SU-DHL-6 (cell line): ENCODE data around the gene SMPDL3B.

ENCODE experiments used
- H2AFZ ChIP-seq: fragments of 200-600 bp; sonication (generic); 2 replicates; pipeline ENCODE4 v1.6.1; 2014; ENCODE audit warnings: low read depth, mild to moderate bottlenecking, moderate library complexity, mixed read lengths, antibody characterized with exemption, low read length; ENCODE audit not compliant: severe bottlenecking
- H3F3A ChIP-seq: fragments of 200-600 bp; shearing (Covaris generic); 2 replicates; pipeline ENCODE4 v1.6.0; 2016; ENCODE audit warnings: antibody characterized with exemption, mild to moderate bottlenecking; ENCODE audit not compliant: insufficient read depth
- H3K27ac ChIP-seq: fragments of 200-600 bp; sonication (generic); 2 replicates; pipeline ENCODE4 v1.5.1; 2016; ENCODE audit warnings: low read depth, mild to moderate bottlenecking, low read length, moderate library complexity, mixed read lengths
- H3K27me3 ChIP-seq: fragments of 200-600 bp; sonication (generic), shearing (Covaris generic); 2 replicates; pipeline ENCODE4 v1.6.0; 2014; ENCODE audit warnings: mild to moderate bottlenecking, low read length
- H3K36me3 ChIP-seq: fragments of 200-600 bp; sonication (generic); 2 replicates; pipeline ENCODE4 v1.6.1; 2014; ENCODE audit warnings: mild to moderate bottlenecking, low read length, mixed read lengths
- H3K4me2 ChIP-seq: fragments of 300-600, 200-600 bp; shearing (Covaris generic), sonication (generic); 2 replicates; pipeline ENCODE4 v1.6.0; 2014; ENCODE audit warnings: low read length, low read depth, mild to moderate bottlenecking; ENCODE audit not compliant: poor library complexity, severe bottlenecking
- H3K4me3 ChIP-seq: fragments of 200-600 bp; sonication (generic); 2 replicates; pipeline ENCODE4 v1.5.1; 2014; ENCODE audit warnings: antibody characterized with exemption, low read length, mild to moderate bottlenecking, mixed read lengths; ENCODE audit not compliant: insufficient read depth, poor library complexity, severe bottlenecking
- H3K79me2 ChIP-seq: fragments of 200-600 bp; sonication (generic); 2 replicates; pipeline ENCODE4 v1.6.1; 2014; ENCODE audit warnings: mild to moderate bottlenecking, low read length, moderate library complexity; ENCODE audit not compliant: insufficient read depth
- H3K9ac ChIP-seq: fragments of 200-600 bp; sonication (generic); 2 replicates; pipeline ENCODE4 v1.7.0; 2014; ENCODE audit warnings: mild to moderate bottlenecking, low read length
- H3K9me2 ChIP-seq: fragments of 200-600 bp; sonication (generic); replicated peaks from 2 replicates; pipeline ENCODE4 v1.6.1; 2014; ENCODE audit warnings: low read length; ENCODE audit not compliant: insufficient read depth
- H3K9me3 ChIP-seq: fragments of 200-600 bp; sonication (generic); 2 replicates; pipeline ENCODE4 v1.6.1; 2014; ENCODE audit warnings: low read length, mixed read lengths; ENCODE audit not compliant: insufficient read depth
- H4K20me1 ChIP-seq: fragments of 200-600 bp; sonication (generic); 2 replicates; pipeline ENCODE4 v1.6.1; 2014; ENCODE audit warnings: low read depth, mild to moderate bottlenecking, antibody characterized with exemption, low read length, moderate library complexity, mixed read lengths
- CTCF ChIP-seq: fragments of 200-600 bp; sonication (generic); IDR thresholded peaks from one replicate; pipeline ENCODE4 v1.5.1; 2017; ENCODE audit warnings: antibody characterized with exemption, mild to moderate bottlenecking, low read length, moderate library complexity; ENCODE audit not compliant: insufficient read depth, poor library complexity, severe bottlenecking
- EZH2phosphoT487 ChIP-seq: fragments of 200-600 bp; sonication (generic), shearing (Covaris generic); conservative IDR thresholded peaks from 2 replicates; pipeline ENCODE4 v1.6.1; 2018; ENCODE audit warnings: mild to moderate bottlenecking, antibody characterized with exemption, low read length, moderate library complexity, mixed read lengths

SMPDL3B gene

GRCh38 chr1:27938488-27938887 lies 3.7 kb downstream of the SMPDL3B start:
- no peaks in the 10 kb centered on the region for H3F3A ChIP-seq
- H3K79me2 ChIP-seq = no peaks in the 10 kb centered on the region
- H3K4me2 ChIP-seq = no peak overlapping the region
- no peaks in the 10 kb centered on the region for H3K36me3 ChIP-seq
- H3K9me3 ChIP-seq = no peaks in the 10 kb centered on the region
- no peaks in the 10 kb centered on the region for H3K27me3 ChIP-seq
- no peak overlapping the region for H3K4me3 ChIP-seq
- no peaks in the 10 kb centered on the region for H4K20me1 ChIP-seq
- H3K27ac ChIP-seq = no peak overlapping the region
- TF ChIP-seq EZH2phosphoT487 (no peak), CTCF (no peak)
- H3K9me2 ChIP-seq = no peaks in the 10 kb centered on the region
- no peak overlapping the region for H2AFZ ChIP-seq
- no peak overlapping the region for H3K9ac ChIP-seq

- Histone ChIP-seq H3K9me3 (no peaks in the 10 kb centered on the region), H3K9me2 (no peaks in the 10 kb centered on the region), H4K20me1 (no peaks in the 10 kb centered on the region), H3K4me3 (no peak overlapping the region), H3K4me2 (no peak overlapping the region), H3K27ac (no peak overlapping the region), H2AFZ (peak overlapping the region; percentile 53), H3K36me3 (no peaks in the 10 kb centered on the region), H3F3A (no peaks in the 10 kb centered on the region), H3K27me3 (no peaks in the 10 kb centered on the region), H3K79me2 (no peaks in the 10 kb centered on the region), H3K9ac (no peak overlapping the region; the same call in 1 of the 2 replicates)
- TF ChIP-seq EZH2phosphoT487 (no peak), CTCF (peak; percentile 92)
These were observed 5.5 kb downstream of the SMPDL3B start for GRCh38 chr1:27940297-27940696.

- Histone ChIP-seq H2AFZ (no peak overlapping the region), H3F3A (no peaks in the 10 kb centered on the region), H3K27me3 (no peaks in the 10 kb centered on the region), H3K9me2 (no peaks in the 10 kb centered on the region), H3K79me2 (no peaks in the 10 kb centered on the region), H3K9ac (no peak overlapping the region), H3K9me3 (no peaks in the 10 kb centered on the region), H4K20me1 (no peaks in the 10 kb centered on the region), H3K4me3 (no peak overlapping the region), H3K27ac (no peak overlapping the region), H3K36me3 (no peaks in the 10 kb centered on the region), H3K4me2 (no peak overlapping the region)
- TF ChIP-seq EZH2phosphoT487 = no peak
- no peak for TF ChIP-seq CTCF
These were observed 6.2 kb downstream of the SMPDL3B start for GRCh38 chr1:27940870-27941560.
